H1 (cell line): ENCODE data around the gene CPT1A.

ENCODE experiments used
- CHD2 ChIP-seq: IDR thresholded peaks from 2 replicates; pipeline ENCODE4 v1.6.1; 2012; ENCODE audit warnings: low read length, improper control_type of control experiment
- CTCF ChIP-seq, 3 experiments: IDR thresholded peaks; 1 replicate in 2 of 3; 2 replicates in 1 of 3; pipeline versions ENCODE4 v1.5.1 to v1.6.1; 2011; ENCODE audit warnings: low read length in 3 of 3, mild to moderate bottlenecking in 3 of 3, inconsistent platforms in 2 of 3, low read depth in 1 of 3, moderate library complexity in 1 of 3; ENCODE audit not compliant: insufficient read depth in 1 of 3; ENCODE audit errors: control extremely low read depth in 1 of 3
- EZH2 ChIP-seq: fragments of 200-600 bp; sonication (generic); IDR thresholded peaks from 2 replicates; pipeline ENCODE4 v1.7.1; 2012; ENCODE audit warnings: low read depth, mild to moderate bottlenecking, moderate library complexity, low read length, inconsistent platforms; ENCODE audit not compliant: severe bottlenecking
- FOSL1 ChIP-seq: IDR thresholded peaks from 2 replicates; pipeline ENCODE4 v1.6.1; 2011; ENCODE audit warnings: mild to moderate bottlenecking, low read depth, low read length, moderate library complexity; ENCODE audit not compliant: insufficient read depth
- KDM1A ChIP-seq: fragments of 200-600, 300-600 bp; sonication (generic); IDR thresholded peaks from 2 replicates; pipeline ENCODE4 v1.7.1; 2016; ENCODE audit warnings: mild to moderate bottlenecking, low read length, borderline replicate concordance
- POLR2AphosphoS5 ChIP-seq: IDR thresholded peaks from 2 replicates; pipeline ENCODE4 v1.6.1; 2011; ENCODE audit warnings: low read depth, low read length
- TCF12 ChIP-seq: IDR thresholded peaks from 2 replicates; pipeline ENCODE4 v1.6.1; 2011; ENCODE audit warnings: low read depth, mild to moderate bottlenecking, low read length

GRCh38 chr11:68743539-68743938 lies 98.2 kb downstream of the CPT1A start:
- no peak for TF ChIP-seq CTCF (IDR thresholded peaks at IDR 0.05; ENCODE audit: control extremely low read depth in 1 of 3, insufficient read depth in 1 of 3, low read depth in 1 of 3, low read length in 3 of 3)
- no peak for TF ChIP-seq KDM1A
- no peak for TF ChIP-seq TCF12
- no peak for TF ChIP-seq CHD2
- no peak for TF ChIP-seq FOSL1
- no peak for TF ChIP-seq POLR2AphosphoS5
- TF ChIP-seq EZH2, result no peak
